Fibroblast of lung (primary cell): ENCODE results near the gene C1QTNF5. TPM values are rescaled to one million over a fixed set of nuclear protein-coding genes. Genes with fewer than 3 reads are reported as not detected.

Experiments
- DNase-seq, 2 donors: peaks; one replicate each; pipeline versions ENCODE4 v3.0.0 to v3.0.0-alpha.2; 2010; ENCODE audit warnings: low read depth in 2 of 2
- H2AFZ ChIP-seq: 2 replicates; pipeline ENCODE4 v1.5.1; 2012; ENCODE audit warnings: low read length, control low read depth, inconsistent platforms
- H3K27ac ChIP-seq: 2 replicates; pipeline ENCODE4 v1.5.1; 2011; ENCODE audit warnings: low read length, control low read depth; ENCODE audit not compliant: insufficient read depth
- H3K27me3 ChIP-seq: 2 replicates; pipeline ENCODE4 v1.5.1; 2011; ENCODE audit warnings: mild to moderate bottlenecking, low read length; ENCODE audit not compliant: control insufficient read depth, insufficient read depth
- H3K36me3 ChIP-seq: 2 replicates; pipeline ENCODE4 v1.5.1; 2011; ENCODE audit warnings: low read length; ENCODE audit not compliant: control insufficient read depth, insufficient read depth
- H3K4me1 ChIP-seq: 2 replicates; pipeline ENCODE4 v1.5.1; 2011; ENCODE audit warnings: low read length; ENCODE audit not compliant: control insufficient read depth, insufficient read depth; ENCODE audit errors: extremely low read depth
- H3K4me2 ChIP-seq: 2 replicates; pipeline ENCODE4 v1.5.1; 2011; ENCODE audit warnings: low read length, control low read depth; ENCODE audit not compliant: insufficient read depth; ENCODE audit errors: extremely low read depth
- H3K4me3 ChIP-seq, 4 experiments: fragments of 200-600 bp in 1 of 4; sonication (generic) in 1 of 4; replicated peaks in 1 of 4; 2 replicates each; pipeline ENCODE4 v1.5.1; 2011 to 2016; ENCODE audit warnings: low read length in 4 of 4, low read depth in 3 of 4, mild to moderate bottlenecking in 3 of 4, control low read depth in 2 of 4, inconsistent platforms in 1 of 4, mixed read lengths in 1 of 4; ENCODE audit not compliant: insufficient read depth in 1 of 4; ENCODE audit errors: control extremely low read depth in 1 of 4
- H3K79me2 ChIP-seq: 2 replicates; pipeline ENCODE4 v1.5.1; 2012; ENCODE audit warnings: mild to moderate bottlenecking, low read length, inconsistent platforms; ENCODE audit not compliant: control insufficient read depth, insufficient read depth
- H3K9ac ChIP-seq: 2 replicates; pipeline ENCODE4 v1.5.1; 2011; ENCODE audit warnings: mild to moderate bottlenecking, low read length, control low read depth; ENCODE audit not compliant: insufficient read depth
- H3K9me3 ChIP-seq: 2 replicates; pipeline ENCODE4 v1.5.1; 2012; ENCODE audit warnings: low read depth, low read length; ENCODE audit not compliant: control insufficient read depth, insufficient read depth
- H4K20me1 ChIP-seq: 2 replicates; pipeline ENCODE4 v1.5.1; 2011; ENCODE audit warnings: low read length; ENCODE audit not compliant: control insufficient read depth, insufficient read depth; ENCODE audit errors: extremely low read depth
- CTCF ChIP-seq, 2 donors: IDR thresholded peaks in 1 of 2; conservative IDR thresholded peaks in 1 of 2; 1 replicate in 1 of 2; 2 replicates in 1 of 2; pipeline ENCODE4 v1.5.1; 2011 to 2012; ENCODE audit warnings: low read length in 2 of 2, control low read depth in 1 of 2, inconsistent platforms in 1 of 2, low read depth in 1 of 2, mild to moderate bottlenecking in 1 of 2
- EZH2 ChIP-seq: IDR thresholded peaks from 2 replicates; pipeline ENCODE4 v1.5.1; 2012; ENCODE audit warnings: low read length, control low read depth, mild to moderate bottlenecking; ENCODE audit errors: missing control alignments
- polyA plus RNA-seq, 2 donors: library from polyadenylated mRNA; depleted of rRNA in 1 of 2; stranded (reverse) in 1 of 2; unstranded in 1 of 2; fragments of >200 nt; gene quantifications; 2 replicates each; pipeline ENCODE4 v1.2.1, GENCODE V29; 2011 to 2012; ENCODE audit warnings: missing spikeins in 1 of 2
- total RNA-seq: library from RNA; depleted of rRNA; stranded (reverse); fragments of >200 nt; gene quantifications from 2 replicates; pipeline ENCODE4 v1.2.1, GENCODE V29; 2014

C1QTNF5 gene
- total and polyA plus RNA-seq, 2 donors (not counting 1 experiment from before 2014, with no cell fraction given): 13.4 to 32.0 TPM

- Histone ChIP-seq H3K9me3 (no peaks in the 10 kb centered on the region), H3K79me2 (no peaks in the 10 kb centered on the region), H3K4me2 (no peak overlapping the region), H3K27ac (no peak overlapping the region), H3K4me1 (no peaks in the 10 kb centered on the region), H2AFZ (no peak overlapping the region), H3K4me3 (no peak overlapping the region), H4K20me1 (no peaks in the 10 kb centered on the region), H3K27me3 (no peaks in the 10 kb centered on the region), H3K36me3 (peaks cover 3% of the 10 kb centered on the region), H3K9ac (no peak overlapping the region)
- peak in 1 of 2 donors; percentile 36 for DNase-seq
- no peak for TF ChIP-seq CTCF (conservative IDR thresholded peaks at IDR 0.05 in 1 of 2, IDR thresholded peaks at IDR 0.05 in 1 of 2; ENCODE audit: low read depth in 1 of 2, low read length in 2 of 2)
- no peak for TF ChIP-seq EZH2
Observed at GRCh38 chr11:119298726-119299125, 42.0 kb downstream of the C1QTNF5 start.

GRCh38 chr11:119297938-119298337 is 42.7 kb downstream of the C1QTNF5 start:
- peak in 1 of 2 donors; percentile 27 for DNase-seq
- peaks cover 3% of the 10 kb centered on the region for H3K36me3 ChIP-seq

GRCh38 chr11:119295178-119295577 is 45.5 kb downstream of the C1QTNF5 start:
- H3K27me3 ChIP-seq: no peaks in the 10 kb centered on the region
- H3K79me2 ChIP-seq: no peaks in the 10 kb centered on the region
- H4K20me1 ChIP-seq: no peaks in the 10 kb centered on the region
- H3K4me3 ChIP-seq: no peak overlapping the region
- H3K36me3 ChIP-seq: peaks cover 3% of the 10 kb centered on the region
- no peaks in the 10 kb centered on the region for H3K9me3 ChIP-seq
- H3K4me2 ChIP-seq: no peak overlapping the region
- no peaks in the 10 kb centered on the region for H3K4me1 ChIP-seq
- no peak overlapping the region for H3K27ac ChIP-seq
- no peak overlapping the region for H3K9ac ChIP-seq
- DNase-seq: peak in 1 of 2 donors; percentile 15
- TF ChIP-seq EZH2 (no peak), CTCF (conservative IDR thresholded peaks at IDR 0.05 in 1 of 2, IDR thresholded peaks at IDR 0.05 in 1 of 2; ENCODE audit: low read depth in 1 of 2, low read length in 2 of 2) (no peak)
- H2AFZ ChIP-seq: no peak overlapping the region

More at GRCh38 chr11:119297938-119298337, 42.7 kb downstream of the C1QTNF5 start:
- no peaks in the 10 kb centered on the region for H3K4me1 ChIP-seq
- H3K79me2 ChIP-seq: no peaks in the 10 kb centered on the region
- H2AFZ ChIP-seq: no peak overlapping the region
- H3K9ac ChIP-seq: no peak overlapping the region
- H3K27ac ChIP-seq: no peak overlapping the region
- H3K9me3 ChIP-seq: no peaks in the 10 kb centered on the region
- no peaks in the 10 kb centered on the region for H3K27me3 ChIP-seq
- H4K20me1 ChIP-seq: no peaks in the 10 kb centered on the region
- TF ChIP-seq CTCF (conservative IDR thresholded peaks at IDR 0.05 in 1 of 2, IDR thresholded peaks at IDR 0.05 in 1 of 2; ENCODE audit: low read depth in 1 of 2, low read length in 2 of 2) (no peak), EZH2 (no peak)
- H3K4me3 ChIP-seq: no peak overlapping the region
- no peak overlapping the region for H3K4me2 ChIP-seq
